Fibroblast of mammary gland (primary cell): ENCODE results near the gene CASQ1.

ENCODE experiments used
- DNase-seq: peaks from one replicate; pipeline ENCODE4 v3.0.0-alpha.2; 2010; ENCODE audit warnings: low read depth
- H3K4me3 ChIP-seq: 2 replicates; pipeline ENCODE4 v1.5.1; 2011; ENCODE audit warnings: low read depth, mild to moderate bottlenecking, low read length, moderate library complexity; ENCODE audit not compliant: control insufficient read depth
- CTCF ChIP-seq: conservative IDR thresholded peaks from 2 replicates; pipeline ENCODE4 v1.5.1; 2011; ENCODE audit warnings: low read depth, low read length, inconsistent platforms; ENCODE audit not compliant: control insufficient read depth, insufficient read depth

Gene CASQ1

GRCh38 chr1:160210561-160210960, 20.2 kb downstream of the CASQ1 start:
- no peak overlapping the region for H3K4me3 ChIP-seq
- no peak for TF ChIP-seq CTCF
- DNase-seq: no peak

GRCh38 chr1:160211046-160211790, 20.8 kb downstream of the CASQ1 start:
- no peak for DNase-seq
- H3K4me3 ChIP-seq: no peak overlapping the region
- TF ChIP-seq CTCF: no peak

- H3K4me3 ChIP-seq: no peak overlapping the region
- no peak for DNase-seq
- TF ChIP-seq CTCF: no peak
Measured at GRCh38 chr1:160214481-160215140, 24.2 kb downstream of the CASQ1 start.

GRCh38 chr1:160216301-160216700, 25.9 kb downstream of the CASQ1 start:
- H3K4me3 ChIP-seq: no peak overlapping the region
- no peak for DNase-seq
- TF ChIP-seq CTCF: no peak

- no peak for TF ChIP-seq CTCF
- peak; percentile 21 for DNase-seq
- H3K4me3 ChIP-seq: no peak overlapping the region
Measured at GRCh38 chr1:160217481-160218051, 27.2 kb downstream of the CASQ1 start.

GRCh38 chr1:160219062-160219929, 28.9 kb downstream of the CASQ1 start:
- no peak overlapping the region for H3K4me3 ChIP-seq
- peak; percentile 76 for TF ChIP-seq CTCF
- DNase-seq: peak; percentile 76
